OCI-LY1 (cell line): ENCODE data around the gene PRM2.

ENCODE experiments used
- H2AFZ ChIP-seq: fragments of 200-600 bp; sonication (generic), shearing (Covaris generic); 2 replicates; pipeline ENCODE4 v1.6.0; 2014; ENCODE audit warnings: antibody characterized with exemption, mild to moderate bottlenecking, low read length
- H3F3A ChIP-seq: fragments of 200-600 bp; sonication (generic), shearing (Covaris generic); 2 replicates; pipeline ENCODE4 v1.6.0; 2014; ENCODE audit warnings: mild to moderate bottlenecking, antibody characterized with exemption, low read length, moderate library complexity; ENCODE audit not compliant: insufficient read depth
- H3K27ac ChIP-seq: fragments of 200-600 bp; sonication (generic); 2 replicates; pipeline ENCODE4 v1.5.1; 2014; ENCODE audit warnings: low read length, mixed run types, mild to moderate bottlenecking, low read depth; ENCODE audit not compliant: poor library complexity, severe bottlenecking
- H3K27me3 ChIP-seq: fragments of 200-600 bp; sonication (generic); 2 replicates; pipeline ENCODE4 v1.6.0; 2014; ENCODE audit warnings: antibody characterized with exemption, mild to moderate bottlenecking, low read length, moderate library complexity; ENCODE audit not compliant: insufficient read depth
- H3K36me3 ChIP-seq: fragments of 200-600 bp; sonication (generic); 2 replicates; pipeline ENCODE4 v1.6.1; 2014; ENCODE audit warnings: mild to moderate bottlenecking, antibody characterized with exemption, low read length, moderate library complexity, mixed read lengths; ENCODE audit not compliant: insufficient read depth
- H3K4me1 ChIP-seq: fragments of 200-600 bp; sonication (generic); 2 replicates; pipeline ENCODE4 v1.5.1; 2014; ENCODE audit warnings: mild to moderate bottlenecking, low read length, moderate library complexity; ENCODE audit not compliant: insufficient read depth, severe bottlenecking
- H3K4me2 ChIP-seq: fragments of 200-600 bp; sonication (generic), shearing (Covaris generic); 2 replicates; pipeline ENCODE4 v1.6.1; 2014; ENCODE audit warnings: low read length
- H3K4me3 ChIP-seq: fragments of 200-600 bp; sonication (generic); 2 replicates; pipeline ENCODE4 v1.5.1; 2014; ENCODE audit warnings: low read length, low read depth, mild to moderate bottlenecking, mixed read lengths; ENCODE audit not compliant: poor library complexity, severe bottlenecking
- H3K79me2 ChIP-seq: fragments of 200-600 bp; shearing (Covaris generic); 2 replicates; pipeline ENCODE4 v1.6.1; 2016; ENCODE audit warnings: mixed run types, low read length, mixed read lengths; ENCODE audit not compliant: insufficient read depth
- H3K9ac ChIP-seq: fragments of 200-600 bp; sonication (generic), shearing (Covaris generic); 2 replicates; pipeline ENCODE4 v1.6.1; 2014; ENCODE audit warnings: mild to moderate bottlenecking, low read length, mixed read lengths
- H3K9me2 ChIP-seq: fragments of 200-600 bp; sonication (generic), shearing (Covaris generic); 2 replicates; pipeline ENCODE4 v1.6.1; 2014; ENCODE audit warnings: low read depth, mild to moderate bottlenecking, low read length, mixed read lengths
- H3K9me3 ChIP-seq: fragments of 200-600 bp; shearing (Covaris generic); 2 replicates; pipeline ENCODE4 v1.6.1; 2014; ENCODE audit warnings: low read length, mixed read lengths
- H4K20me1 ChIP-seq: fragments of 200-600 bp; sonication (generic), shearing (Covaris generic); 2 replicates; pipeline ENCODE4 v1.6.0; 2016; ENCODE audit warnings: mild to moderate bottlenecking, low read length; ENCODE audit not compliant: insufficient read depth
- CTCF ChIP-seq: fragments of 200-600 bp; sonication (generic), shearing (Covaris generic); IDR thresholded peaks from 2 replicates; pipeline ENCODE4 v1.5.1; 2017; ENCODE audit warnings: mild to moderate bottlenecking, antibody characterized with exemption, low read length, moderate library complexity, mixed read lengths
- EZH2 ChIP-seq: fragments of 200-600 bp; sonication (generic), shearing (Covaris generic); IDR thresholded peaks from 2 replicates; pipeline ENCODE4 v1.8.0; 2017; ENCODE audit warnings: borderline replicate concordance, mixed run types, mild to moderate bottlenecking, antibody characterized with exemption, low read length, moderate library complexity, mixed read lengths

PRM2 gene

GRCh38 chr16:11322823-11323222 is 46.5 kb upstream of the PRM2 start:
- Histone ChIP-seq H3K27me3 (peaks cover 18% of the 10 kb centered on the region; the same call in 1 of the 2 replicates), H3K9me3 (0 out of 2 replicates have a peak, but pooled peaks cover 6% of the 10 kb centered on the region), H3K4me2 (no peak overlapping the region), H3K9me2 (no peaks in the 10 kb centered on the region), H3K4me1 (peaks cover 14% of the 10 kb centered on the region), H3K27ac (no peak overlapping the region), H2AFZ (no peak overlapping the region), H4K20me1 (no peaks in the 10 kb centered on the region), H3F3A (no peaks in the 10 kb centered on the region), H3K79me2 (no peaks in the 10 kb centered on the region), H3K36me3 (peaks cover 10% of the 10 kb centered on the region; the same call in 1 of the 2 replicates), H3K9ac (no peak overlapping the region), H3K4me3 (no peak overlapping the region)
- no peak for TF ChIP-seq EZH2
- TF ChIP-seq CTCF, result no peak

- Histone ChIP-seq H3F3A (no peaks in the 10 kb centered on the region), H3K79me2 (no peaks in the 10 kb centered on the region), H3K9ac (no peak overlapping the region), H3K9me3 (0 out of 2 replicates have a peak, but pooled peaks cover under 1% of the 10 kb centered on the region), H3K27ac (no peak overlapping the region), H4K20me1 (no peaks in the 10 kb centered on the region), H2AFZ (no peak overlapping the region), H3K27me3 (peaks cover 7% of the 10 kb centered on the region; the same call in 1 of the 2 replicates), H3K36me3 (peaks cover 2% of the 10 kb centered on the region; the same call in 1 of the 2 replicates), H3K4me1 (peaks cover 15% of the 10 kb centered on the region), H3K4me3 (no peak overlapping the region), H3K4me2 (no peak overlapping the region), H3K9me2 (no peaks in the 10 kb centered on the region)
- TF ChIP-seq CTCF (no peak), EZH2 (no peak)
These were observed 45.4 kb upstream of the PRM2 start for GRCh38 chr16:11321662-11322061.

GRCh38 chr16:11320170-11320569 is 43.9 kb upstream of the PRM2 start:
- Histone ChIP-seq H3K9ac (no peak overlapping the region), H3F3A (no peaks in the 10 kb centered on the region), H2AFZ (no peak overlapping the region), H4K20me1 (no peaks in the 10 kb centered on the region), H3K79me2 (no peaks in the 10 kb centered on the region), H3K9me3 (no peaks in the 10 kb centered on the region), H3K4me1 (peaks cover 14% of the 10 kb centered on the region), H3K27me3 (no peaks in the 10 kb centered on the region), H3K4me2 (no peak overlapping the region), H3K36me3 (no peaks in the 10 kb centered on the region), H3K27ac (no peak overlapping the region), H3K4me3 (no peak overlapping the region), H3K9me2 (no peaks in the 10 kb centered on the region)
- TF ChIP-seq CTCF (no peak), EZH2 (no peak)
